Measurements from ENCODE around the gene DTX4.

DNA sequence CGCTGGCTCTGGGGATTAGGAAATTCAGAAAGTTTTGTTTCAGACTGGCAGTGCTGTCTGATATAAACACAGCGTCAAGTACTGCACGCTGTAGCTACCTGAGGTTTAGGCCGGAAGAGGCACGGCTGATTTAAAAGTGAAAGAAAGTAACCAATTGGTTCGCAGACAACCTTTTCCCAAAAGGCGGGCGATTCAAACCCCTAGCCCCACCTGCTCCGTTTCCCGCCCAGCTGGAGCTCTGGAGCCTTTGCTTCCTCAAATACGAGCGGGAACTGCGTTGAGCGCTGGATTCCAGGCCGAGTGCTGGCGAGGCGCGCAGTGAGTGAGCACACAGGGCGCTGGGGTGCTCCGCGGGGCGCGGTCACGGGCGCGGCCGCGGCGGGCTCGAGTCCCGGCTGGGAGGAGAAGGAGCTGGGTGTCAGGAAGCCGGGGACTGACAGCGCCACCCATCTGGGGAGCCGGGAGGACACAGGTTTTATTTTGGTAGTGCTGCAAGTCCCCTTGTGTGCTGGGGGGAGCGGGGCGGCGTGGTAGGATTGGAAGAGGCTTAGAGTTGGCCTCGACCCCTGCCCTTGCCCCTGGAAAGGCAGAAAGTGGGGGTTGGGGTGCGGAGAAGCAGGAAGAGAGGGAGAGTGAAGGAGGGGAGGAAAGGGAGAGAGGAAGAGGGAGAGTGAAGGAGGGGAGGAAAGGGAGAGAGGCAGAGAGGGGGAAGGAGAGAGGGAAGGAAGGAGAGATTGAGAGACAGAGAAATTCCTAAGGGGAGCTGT lies 27.2 kb upstream of the DTX4 start:
- no peak for TF ChIP-seq FOXK2 (IDR thresholded peaks at IDR 0.05)
- TF ChIP-seq, protein P1, sequence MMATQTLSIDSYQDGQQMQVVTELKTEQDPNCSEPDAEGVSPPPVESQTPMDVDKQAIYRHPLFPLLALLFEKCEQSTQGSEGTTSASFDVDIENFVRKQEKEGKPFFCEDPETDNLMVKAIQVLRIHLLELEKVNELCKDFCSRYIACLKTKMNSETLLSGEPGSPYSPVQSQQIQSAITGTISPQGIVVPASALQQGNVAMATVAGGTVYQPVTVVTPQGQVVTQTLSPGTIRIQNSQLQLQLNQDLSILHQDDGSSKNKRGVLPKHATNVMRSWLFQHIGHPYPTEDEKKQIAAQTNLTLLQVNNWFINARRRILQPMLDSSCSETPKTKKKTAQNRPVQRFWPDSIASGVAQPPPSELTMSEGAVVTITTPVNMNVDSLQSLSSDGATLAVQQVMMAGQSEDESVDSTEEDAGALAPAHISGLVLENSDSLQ (IDR thresholded peaks at IDR 0.05), result no peak
- no peak for TF ChIP-seq LEF1 (IDR thresholded peaks at IDR 0.05; ENCODE audit: borderline replicate concordance)
